Central memory CD8-positive, alpha-beta T cell (primary cell): ENCODE measurements around the gene CRYAA.
A peak's percentile ranks its signal among the peaks of the same experiment; 100 is the strongest.
"Not testable (repeated sequence)": the region's sequence is repeated elsewhere in the genome, so short reads cannot be mapped to it uniquely, and the experiment has no call there.

Experiments
- ATAC-seq: fragments of 150-1000 bp; cut with Tn5 transposase; replicated peaks from 2 replicates; pipeline ENCODE4 v1.10.0; 2022; ENCODE audit warnings: mild to moderate bottlenecking, moderate FRiP score, moderate number of reproducible peaks; ENCODE audit not compliant: poor library complexity, severe bottlenecking; ENCODE audit errors: extremely low read depth
- DNase-seq, 2 donors: peaks; one replicate each; pipeline ENCODE4 v3.0.0; 2021; ENCODE audit warnings: low spot score in 2 of 2
- H3K27ac Mint-ChIP-seq: one replicate; pipeline ENCODE4 v1.8.0; 2022; ENCODE audit warnings: low read depth, mild to moderate bottlenecking, moderate library complexity, mixed read lengths
- H3K27me3 Mint-ChIP-seq: one replicate; pipeline ENCODE4 v1.8.0; 2022; ENCODE audit warnings: mixed read lengths
- H3K36me3 Mint-ChIP-seq: one replicate; pipeline ENCODE4 v1.8.0; 2022; ENCODE audit warnings: mild to moderate bottlenecking, moderate library complexity, mixed read lengths; ENCODE audit not compliant: insufficient read depth
- H3K4me1 Mint-ChIP-seq: one replicate; pipeline ENCODE4 v1.8.0; 2022; ENCODE audit warnings: mixed read lengths
- H3K4me3 Mint-ChIP-seq: one replicate; pipeline ENCODE4 v1.8.0; 2022; ENCODE audit warnings: mild to moderate bottlenecking, moderate library complexity, mixed read lengths
- H3K9me3 Mint-ChIP-seq: one replicate; pipeline ENCODE4 v1.8.0; 2022; ENCODE audit warnings: mixed read lengths

The CRYAA gene

DNA sequence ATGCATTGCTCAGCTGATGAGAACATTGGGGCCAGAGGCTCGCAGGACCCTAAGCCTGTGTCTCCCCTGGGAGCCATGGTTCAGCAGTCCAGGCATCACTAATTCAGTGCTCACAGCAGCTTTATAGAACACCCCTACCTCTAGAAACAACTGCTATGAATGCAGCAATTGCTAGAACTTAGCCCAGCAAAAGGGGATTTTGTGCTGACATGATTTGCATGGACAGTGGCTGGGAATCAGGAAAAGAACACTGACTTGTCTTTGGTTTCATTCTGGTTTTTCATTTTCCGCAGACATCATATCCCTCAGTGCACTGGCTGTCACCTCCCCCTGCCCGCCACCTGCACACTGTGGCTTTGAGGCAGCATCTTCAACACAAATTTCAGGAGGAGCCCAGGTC, 4.0 kb upstream of the CRYAA start:
- ATAC-seq, H3K4me1 Mint-ChIP-seq, H3K9me3 Mint-ChIP-seq, H3K36me3 Mint-ChIP-seq, H3K4me3 Mint-ChIP-seq, H3K27me3 Mint-ChIP-seq, DNase-seq, H3K27ac Mint-ChIP-seq: not testable (repeated sequence)

DNA sequence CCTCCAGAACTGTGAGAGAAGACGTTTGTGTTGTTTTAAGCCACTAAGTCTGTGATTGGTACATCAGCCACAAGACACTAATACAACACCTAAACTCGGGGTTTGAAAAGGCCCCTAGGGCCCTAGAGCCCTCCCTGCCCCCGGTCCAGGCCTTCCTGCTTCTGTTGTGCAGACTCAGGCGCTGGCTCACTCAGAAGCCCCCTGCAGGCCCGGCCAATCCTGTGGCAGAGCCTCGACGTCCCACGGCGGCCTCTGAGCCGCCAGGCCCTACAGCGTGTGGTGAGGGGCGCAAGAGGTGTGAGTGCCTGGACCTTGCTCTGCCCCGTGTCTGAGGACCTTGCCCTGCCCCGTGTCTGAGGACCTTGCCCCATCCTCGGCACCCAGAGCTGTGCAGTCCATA, 3.1 kb upstream of the CRYAA start:
- H3K4me3 Mint-ChIP-seq: not testable (repeated sequence)

DNA sequence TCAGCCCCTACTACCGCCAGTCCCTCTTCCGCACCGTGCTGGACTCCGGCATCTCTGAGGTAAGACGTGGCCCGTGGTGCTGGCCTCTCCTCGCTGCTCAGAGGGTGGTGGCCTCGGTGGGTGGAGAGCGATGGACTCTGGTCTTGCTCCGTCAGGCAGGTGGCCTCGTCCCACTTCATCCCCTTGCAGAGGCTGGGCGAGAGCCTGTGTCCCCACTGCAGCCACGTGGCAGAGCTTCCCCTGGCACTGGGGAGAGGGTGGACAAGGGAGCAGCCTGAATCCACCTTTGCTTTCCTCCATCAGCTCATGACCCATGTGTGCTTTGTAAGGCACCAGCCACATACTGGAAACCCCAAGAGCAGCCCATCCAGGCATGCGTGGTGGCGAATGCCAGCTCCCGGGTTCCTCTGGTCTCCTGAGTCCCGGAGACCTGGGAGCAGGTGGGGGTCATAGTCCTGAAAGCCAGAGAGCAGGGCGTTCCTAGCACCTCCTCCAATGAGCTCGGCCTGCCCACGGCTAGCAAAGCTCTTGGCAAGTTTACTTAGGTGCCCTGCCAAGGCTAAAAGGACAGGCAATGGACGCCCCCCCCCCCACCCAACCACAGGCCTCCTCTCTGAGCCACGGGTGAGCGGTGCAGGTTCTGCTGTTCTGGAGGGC, 550 bp downstream of the CRYAA start:
- not testable (repeated sequence) for H3K27ac Mint-ChIP-seq, H3K36me3 Mint-ChIP-seq, H3K27me3 Mint-ChIP-seq

More for the DNA sequence above, 3.1 kb upstream of the CRYAA start:
- not testable (repeated sequence) for H3K4me1 Mint-ChIP-seq, H3K27ac Mint-ChIP-seq, H3K36me3 Mint-ChIP-seq, H3K9me3 Mint-ChIP-seq, DNase-seq, H3K27me3 Mint-ChIP-seq, ATAC-seq

DNA sequence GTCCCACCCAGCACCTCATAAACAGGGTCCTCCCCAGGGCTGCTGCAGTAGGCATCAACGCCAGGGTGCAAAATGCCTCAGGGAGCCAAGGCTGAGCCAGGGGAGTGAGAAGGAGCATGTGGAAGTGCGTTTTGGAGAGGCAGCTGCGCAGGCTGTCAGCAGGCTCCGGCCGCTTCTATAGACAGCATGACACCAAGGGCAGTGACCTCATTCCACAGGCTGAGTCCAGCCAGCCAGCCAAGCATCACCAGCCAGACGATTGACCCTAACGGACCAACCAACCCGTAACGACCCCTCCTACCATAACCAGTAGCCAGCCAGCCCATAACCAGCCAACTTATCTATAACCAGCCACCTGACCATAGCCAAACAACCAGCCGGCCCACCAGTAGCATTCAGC, 1.1 kb downstream of the CRYAA start:
- H3K4me3 Mint-ChIP-seq, H3K4me1 Mint-ChIP-seq, ATAC-seq, H3K27ac Mint-ChIP-seq, DNase-seq, H3K9me3 Mint-ChIP-seq, H3K36me3 Mint-ChIP-seq, H3K27me3 Mint-ChIP-seq: not testable (repeated sequence)

More for the DNA sequence above, 550 bp downstream of the CRYAA start:
- not testable (repeated sequence) for H3K4me3 Mint-ChIP-seq, ATAC-seq, H3K4me1 Mint-ChIP-seq, DNase-seq, H3K9me3 Mint-ChIP-seq

DNA sequence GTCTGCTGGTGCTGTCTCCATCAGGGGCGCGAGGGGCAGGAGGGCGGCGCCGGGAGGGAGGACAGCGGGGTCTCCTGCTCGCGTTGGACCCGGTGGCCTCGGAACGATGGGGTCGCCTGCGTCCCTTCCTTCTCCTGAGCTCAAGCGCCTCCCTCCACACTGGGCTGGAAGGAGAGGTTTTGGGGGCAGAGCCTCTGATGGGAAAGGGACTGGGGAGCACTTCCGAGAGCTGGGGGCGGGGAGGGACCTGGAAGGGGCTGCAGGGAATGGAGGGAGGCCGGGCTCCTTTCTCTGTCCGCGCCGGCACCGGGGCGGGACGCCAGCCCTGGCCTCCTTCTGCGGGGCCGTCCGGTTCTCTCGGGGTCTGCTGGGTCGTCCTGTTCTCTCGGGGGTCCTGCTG, 4.0 kb downstream of the CRYAA start:
- H3K9me3 Mint-ChIP-seq, DNase-seq, H3K27me3 Mint-ChIP-seq, H3K4me1 Mint-ChIP-seq, H3K4me3 Mint-ChIP-seq, H3K36me3 Mint-ChIP-seq, H3K27ac Mint-ChIP-seq, ATAC-seq: not testable (repeated sequence)

DNA sequence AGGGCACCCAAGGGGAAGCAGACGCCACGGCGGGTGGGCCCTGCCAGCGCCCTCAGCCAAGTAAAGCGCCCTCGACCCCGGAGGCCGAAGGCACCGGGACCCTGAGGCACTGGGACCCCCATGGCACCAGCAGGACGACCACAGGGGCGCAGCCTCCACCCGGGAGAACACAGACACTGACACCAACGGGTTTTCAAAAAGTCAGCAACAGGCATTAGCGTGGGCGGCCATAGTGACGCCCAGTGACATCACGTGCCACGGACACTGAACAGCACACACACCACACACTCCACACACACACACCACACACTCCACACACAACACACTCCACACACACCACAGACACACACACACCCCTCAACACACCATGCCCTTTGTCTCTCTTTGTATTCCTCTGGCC, 4.6 kb downstream of the CRYAA start:
- not testable (repeated sequence) for ATAC-seq, DNase-seq, H3K9me3 Mint-ChIP-seq, H3K36me3 Mint-ChIP-seq, H3K27me3 Mint-ChIP-seq, H3K27ac Mint-ChIP-seq, H3K4me3 Mint-ChIP-seq, H3K4me1 Mint-ChIP-seq

DNA sequence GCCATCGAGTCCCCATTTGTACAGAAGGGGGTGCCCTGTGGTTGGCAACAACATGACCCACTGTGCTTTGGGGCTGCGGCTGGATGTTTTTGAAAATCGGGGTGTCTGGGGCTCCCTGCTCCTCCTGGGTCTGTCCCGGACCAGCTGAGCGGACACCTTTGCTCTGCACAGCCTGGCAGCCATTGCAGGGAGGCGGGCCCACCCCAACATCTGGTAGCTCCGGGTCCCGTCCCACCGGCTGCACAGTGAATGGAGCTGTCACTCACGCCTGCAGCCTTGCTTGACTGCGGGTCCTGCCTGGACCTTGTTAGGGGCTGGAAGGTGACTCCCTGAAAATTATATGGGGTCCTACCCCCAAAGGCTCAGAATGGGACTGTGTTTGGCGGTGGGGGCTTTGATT, 5.1 kb downstream of the CRYAA start:
- ATAC-seq, H3K27ac Mint-ChIP-seq, H3K4me1 Mint-ChIP-seq, H3K36me3 Mint-ChIP-seq, H3K27me3 Mint-ChIP-seq, H3K9me3 Mint-ChIP-seq, H3K4me3 Mint-ChIP-seq, DNase-seq: not testable (repeated sequence)

DNA sequence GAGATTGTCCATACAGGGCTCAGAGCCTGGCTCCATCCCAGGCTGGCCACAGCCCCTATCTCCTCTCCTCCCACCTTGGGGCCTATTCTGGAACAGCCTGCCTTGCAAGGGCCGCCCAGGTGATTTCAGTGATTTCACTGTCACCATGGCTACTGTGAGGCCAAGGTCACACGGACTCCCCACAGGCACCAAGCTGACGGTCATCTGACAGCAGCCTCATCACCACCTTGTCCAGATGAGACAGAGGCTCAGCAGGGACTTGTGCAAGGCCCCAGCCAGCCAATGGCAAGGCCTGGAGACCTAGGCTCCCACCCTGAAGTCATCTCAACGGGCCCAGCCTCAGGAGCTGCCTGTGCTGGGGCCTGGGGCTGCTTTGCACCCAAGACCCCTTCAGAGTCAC, 6.2 kb downstream of the CRYAA start:
- not testable (repeated sequence) for H3K36me3 Mint-ChIP-seq, H3K27ac Mint-ChIP-seq, H3K27me3 Mint-ChIP-seq, DNase-seq, H3K4me1 Mint-ChIP-seq, ATAC-seq, H3K9me3 Mint-ChIP-seq, H3K4me3 Mint-ChIP-seq

DNA sequence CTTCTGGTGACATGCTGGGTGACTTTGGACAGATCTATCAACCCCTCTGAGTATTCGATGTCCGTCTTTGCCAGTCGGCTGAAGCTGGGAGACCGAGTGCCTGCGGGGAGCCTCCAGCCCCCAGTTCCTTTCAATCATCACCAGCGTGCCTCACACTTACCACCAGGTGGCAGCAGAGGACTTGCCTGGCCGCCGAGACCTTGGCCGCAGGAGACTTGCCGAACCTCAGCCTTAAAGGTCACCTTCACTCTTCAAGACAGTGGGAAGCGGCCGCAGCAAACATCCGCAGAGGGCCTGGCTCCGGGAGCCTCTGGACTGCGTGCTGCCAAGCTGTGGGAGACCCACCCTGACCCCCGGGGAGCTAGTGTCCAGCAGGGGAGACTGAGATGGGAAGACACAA, 7.8 kb downstream of the CRYAA start:
- DNase-seq, H3K4me1 Mint-ChIP-seq, H3K27me3 Mint-ChIP-seq, H3K4me3 Mint-ChIP-seq, H3K27ac Mint-ChIP-seq, H3K9me3 Mint-ChIP-seq, H3K36me3 Mint-ChIP-seq: not testable (repeated sequence)
- ATAC-seq: peak; percentile 54

DNA sequence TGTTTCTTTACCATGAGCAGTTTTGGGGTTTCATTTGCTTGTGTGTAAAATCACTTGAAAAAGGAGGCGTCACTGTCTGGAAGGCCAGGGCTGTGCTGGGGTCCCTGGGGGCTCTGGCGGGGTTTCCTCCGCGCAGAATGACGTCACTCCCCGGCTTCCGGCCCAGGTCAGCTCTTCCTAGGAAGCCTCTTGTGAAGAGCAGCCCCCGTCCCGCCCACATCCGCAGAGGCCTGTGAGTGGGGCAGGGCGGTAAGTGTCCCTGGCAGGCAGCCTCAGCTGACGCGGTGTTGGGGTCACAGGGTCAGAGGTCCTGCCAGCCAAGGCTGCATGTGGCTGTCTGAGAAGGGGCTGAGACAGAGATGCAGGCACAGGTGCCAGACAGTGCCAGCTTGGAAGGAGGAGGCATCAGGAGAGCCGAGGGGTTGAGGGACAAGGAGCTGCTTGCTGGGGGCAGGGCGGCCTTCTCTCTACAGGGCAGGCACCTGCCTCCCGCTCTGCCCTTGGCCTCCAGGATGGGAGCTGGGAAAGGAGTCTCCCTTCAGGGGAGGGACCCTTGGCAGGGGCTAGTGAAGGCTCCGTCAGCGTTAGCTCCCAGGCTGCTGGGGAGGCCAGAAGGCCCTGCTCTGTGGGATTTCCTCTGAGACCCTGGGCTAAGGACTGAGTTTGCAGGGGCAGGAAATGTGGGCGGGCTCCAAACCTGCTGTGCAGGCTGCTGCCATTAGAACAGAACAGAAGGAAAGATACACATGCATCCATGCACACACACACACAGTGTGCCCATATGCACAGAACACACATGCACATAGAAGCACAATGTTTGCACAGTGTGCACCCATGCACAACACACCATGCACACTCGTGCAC, 8.5 kb downstream of the CRYAA start:
- ATAC-seq: peak; percentile 92
- DNase-seq, H3K4me1 Mint-ChIP-seq, H3K36me3 Mint-ChIP-seq, H3K4me3 Mint-ChIP-seq, H3K27ac Mint-ChIP-seq, H3K9me3 Mint-ChIP-seq, H3K27me3 Mint-ChIP-seq: not testable (repeated sequence)

DNA sequence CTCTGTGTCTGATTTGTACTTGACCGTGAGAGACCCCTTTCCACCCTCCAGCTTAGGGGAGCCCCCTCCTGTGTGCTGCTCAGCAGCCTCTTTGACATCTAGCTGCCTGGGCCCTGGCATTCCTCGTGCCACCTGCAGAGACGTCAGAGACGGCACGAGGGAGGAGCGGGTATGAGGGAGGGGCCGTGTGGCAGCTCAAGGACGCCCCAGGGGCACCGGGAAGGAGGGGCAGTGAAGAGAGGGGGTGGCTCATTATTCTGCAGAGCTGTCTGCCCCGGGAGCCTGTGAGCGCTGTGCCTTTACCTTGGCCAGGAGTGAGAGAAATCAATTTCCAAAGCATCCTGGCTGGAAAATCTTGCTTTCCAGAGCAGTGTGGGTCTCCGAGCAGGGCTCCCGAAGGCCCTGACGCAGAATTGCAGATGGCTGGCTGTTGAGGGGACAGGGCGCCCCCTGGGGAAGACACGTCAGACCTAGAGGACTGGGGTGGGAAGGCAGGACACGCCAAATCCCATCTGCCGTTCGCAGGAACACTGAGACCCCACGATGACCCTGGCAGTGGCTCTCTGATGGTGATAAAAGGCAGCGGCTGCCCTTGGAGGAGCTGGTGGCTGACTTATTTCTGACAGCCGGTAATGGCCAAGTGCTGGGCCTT, 9.5 kb downstream of the CRYAA start:
- not testable (repeated sequence) for H3K4me1 Mint-ChIP-seq, DNase-seq, H3K27ac Mint-ChIP-seq, H3K36me3 Mint-ChIP-seq, H3K27me3 Mint-ChIP-seq, ATAC-seq, H3K9me3 Mint-ChIP-seq, H3K4me3 Mint-ChIP-seq

DNA sequence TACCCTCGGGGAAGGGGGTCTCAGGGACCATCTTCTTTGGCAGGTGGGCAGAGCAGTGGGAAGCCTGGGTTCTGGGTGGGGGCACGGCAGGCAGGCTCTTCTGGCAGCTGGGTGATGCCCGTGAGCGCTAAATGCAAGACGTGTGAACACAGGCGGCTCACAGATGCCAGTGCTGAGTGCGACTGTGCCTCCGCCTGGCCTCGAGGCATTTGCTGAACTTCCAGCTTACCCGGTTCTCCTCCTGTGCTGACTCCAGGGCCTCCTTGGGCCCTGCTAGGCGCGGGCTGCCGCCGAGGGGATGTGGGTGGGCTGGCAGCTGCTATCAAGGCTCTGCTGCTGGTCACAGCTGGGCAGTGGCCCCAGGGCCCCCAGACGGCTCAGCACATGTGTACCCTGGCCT, 12.2 kb downstream of the CRYAA start:
- not testable (repeated sequence) for H3K27ac Mint-ChIP-seq, H3K4me1 Mint-ChIP-seq, H3K36me3 Mint-ChIP-seq, H3K9me3 Mint-ChIP-seq, ATAC-seq, H3K27me3 Mint-ChIP-seq, H3K4me3 Mint-ChIP-seq, DNase-seq

DNA sequence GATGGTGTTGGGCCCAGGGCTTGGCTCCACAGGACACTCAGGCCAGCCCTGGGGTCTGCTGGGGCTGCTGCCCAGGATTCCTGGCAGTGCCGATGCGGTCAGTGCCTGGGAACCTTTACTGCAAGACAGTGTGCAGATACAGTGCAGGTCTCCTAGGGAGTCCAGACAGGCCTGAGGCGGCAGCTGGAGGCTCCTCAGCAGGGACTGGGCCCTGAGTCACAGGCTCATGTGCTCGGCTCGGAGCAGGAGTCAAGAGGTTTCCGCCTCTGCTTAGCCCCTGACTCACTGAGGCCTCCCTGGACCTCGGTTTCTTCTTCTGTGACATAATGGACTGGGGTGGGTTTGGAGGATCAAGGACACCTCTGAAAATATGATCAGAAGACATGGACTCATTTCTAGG, 18.5 kb downstream of the CRYAA start:
- not testable (repeated sequence) for H3K4me1 Mint-ChIP-seq, H3K36me3 Mint-ChIP-seq, H3K9me3 Mint-ChIP-seq, ATAC-seq, H3K4me3 Mint-ChIP-seq, DNase-seq, H3K27ac Mint-ChIP-seq
- H3K27me3 Mint-ChIP-seq: peaks cover 17% of the 10 kb centered on the region
